WTC11 (cell line): ENCODE measurements around the gene FUT7.

ENCODE experiments used
- CREB1 ChIP-seq: sonication (generic); formaldehyde crosslinking; IDR thresholded peaks from 2 replicates; pipeline ENCODE4 v1.8.0; 2023; ENCODE audit warnings: mild to moderate bottlenecking, missing genetic modification reagents
- ZNF138 ChIP-seq: sonication (generic); formaldehyde crosslinking; conservative IDR thresholded peaks from 2 replicates; pipeline ENCODE4 v1.8.1; 2022; ENCODE audit warnings: mild to moderate bottlenecking, moderate library complexity, missing genetic modification reagents
- TF ChIP-seq, protein P1 (sequence below): fragments of 200-600 bp; IDR thresholded peaks from 2 replicates; pipeline ENCODE4 v1.8.0; 2022; ENCODE audit warnings: antibody characterized with exemption
- TF ChIP-seq, protein P2 (sequence below): sonication (generic); formaldehyde crosslinking; IDR thresholded peaks from 2 replicates; pipeline ENCODE4 v1.8.1; 2022; ENCODE audit warnings: missing genetic modification reagents, borderline replicate concordance

DNA sequence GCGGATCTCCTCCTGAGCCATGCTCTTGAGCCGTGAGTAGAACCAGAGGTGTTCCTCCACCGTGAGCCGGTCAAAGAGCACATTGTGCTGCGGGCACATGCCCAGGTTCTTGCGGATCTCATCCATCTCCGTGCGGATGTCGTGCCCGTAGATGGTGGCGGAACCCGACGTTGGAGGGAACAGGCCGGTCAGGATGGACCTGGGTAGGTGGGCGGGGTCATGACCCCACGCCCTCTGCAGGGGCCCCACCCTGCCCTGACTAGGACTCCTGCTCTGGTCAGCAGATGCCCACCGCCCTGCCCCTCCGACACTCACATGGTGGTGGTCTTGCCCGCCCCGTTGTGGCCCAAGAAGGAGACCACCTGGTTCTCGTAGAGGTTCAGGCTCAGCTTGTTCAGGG lies 15.9 kb downstream of the FUT7 start:
- TF ChIP-seq, protein P1, sequence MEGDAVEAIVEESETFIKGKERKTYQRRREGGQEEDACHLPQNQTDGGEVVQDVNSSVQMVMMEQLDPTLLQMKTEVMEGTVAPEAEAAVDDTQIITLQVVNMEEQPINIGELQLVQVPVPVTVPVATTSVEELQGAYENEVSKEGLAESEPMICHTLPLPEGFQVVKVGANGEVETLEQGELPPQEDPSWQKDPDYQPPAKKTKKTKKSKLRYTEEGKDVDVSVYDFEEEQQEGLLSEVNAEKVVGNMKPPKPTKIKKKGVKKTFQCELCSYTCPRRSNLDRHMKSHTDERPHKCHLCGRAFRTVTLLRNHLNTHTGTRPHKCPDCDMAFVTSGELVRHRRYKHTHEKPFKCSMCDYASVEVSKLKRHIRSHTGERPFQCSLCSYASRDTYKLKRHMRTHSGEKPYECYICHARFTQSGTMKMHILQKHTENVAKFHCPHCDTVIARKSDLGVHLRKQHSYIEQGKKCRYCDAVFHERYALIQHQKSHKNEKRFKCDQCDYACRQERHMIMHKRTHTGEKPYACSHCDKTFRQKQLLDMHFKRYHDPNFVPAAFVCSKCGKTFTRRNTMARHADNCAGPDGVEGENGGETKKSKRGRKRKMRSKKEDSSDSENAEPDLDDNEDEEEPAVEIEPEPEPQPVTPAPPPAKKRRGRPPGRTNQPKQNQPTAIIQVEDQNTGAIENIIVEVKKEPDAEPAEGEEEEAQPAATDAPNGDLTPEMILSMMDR, result no peak
- TF ChIP-seq, protein P2, sequence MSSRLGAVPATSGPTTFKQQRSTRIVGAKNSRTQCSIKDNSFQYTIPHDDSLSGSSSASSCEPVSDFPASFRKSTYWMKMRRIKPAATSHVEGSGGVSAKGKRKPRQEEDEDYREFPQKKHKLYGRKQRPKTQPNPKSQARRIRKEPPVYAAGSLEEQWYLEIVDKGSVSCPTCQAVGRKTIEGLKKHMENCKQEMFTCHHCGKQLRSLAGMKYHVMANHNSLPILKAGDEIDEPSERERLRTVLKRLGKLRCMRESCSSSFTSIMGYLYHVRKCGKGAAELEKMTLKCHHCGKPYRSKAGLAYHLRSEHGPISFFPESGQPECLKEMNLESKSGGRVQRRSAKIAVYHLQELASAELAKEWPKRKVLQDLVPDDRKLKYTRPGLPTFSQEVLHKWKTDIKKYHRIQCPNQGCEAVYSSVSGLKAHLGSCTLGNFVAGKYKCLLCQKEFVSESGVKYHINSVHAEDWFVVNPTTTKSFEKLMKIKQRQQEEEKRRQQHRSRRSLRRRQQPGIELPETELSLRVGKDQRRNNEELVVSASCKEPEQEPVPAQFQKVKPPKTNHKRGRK (CRISPR knock-in tag), result no peak
- TF ChIP-seq ZNF138 (no peak), CREB1 (no peak)
